ENCODE measurements around the gene TCEA2. TPM values are rescaled to one million over a fixed set of nuclear protein-coding genes. Genes with fewer than 3 reads are reported as not detected.

The TCEA2 gene
- total and polyA plus RNA-seq, 2 of the 13 experiments (the other 11 are each of a cell fraction or from before 2014, with no cell fraction given), result 28.1 to 33.7 TPM

- peak; percentile 81; the same call in 1 of the 2 replicates for TF ChIP-seq ISX (CRISPR knock-in tag; conservative IDR thresholded peaks at IDR 0.05)
- TF ChIP-seq RFX5 (IDR thresholded peaks at IDR 0.05; ENCODE audit: low read depth, low read length), result no peak
- TF ChIP-seq ZFP82 (CRISPR knock-in tag; IDR thresholded peaks at IDR 0.05; ENCODE audit: borderline replicate concordance), result no peak
- peak; percentile 77; the same call in 1 of the 2 replicates for TF ChIP-seq SP5 (CRISPR knock-in tag; IDR thresholded peaks at IDR 0.05; ENCODE audit: borderline replicate concordance, low read depth)
- TF ChIP-seq, protein P1, sequence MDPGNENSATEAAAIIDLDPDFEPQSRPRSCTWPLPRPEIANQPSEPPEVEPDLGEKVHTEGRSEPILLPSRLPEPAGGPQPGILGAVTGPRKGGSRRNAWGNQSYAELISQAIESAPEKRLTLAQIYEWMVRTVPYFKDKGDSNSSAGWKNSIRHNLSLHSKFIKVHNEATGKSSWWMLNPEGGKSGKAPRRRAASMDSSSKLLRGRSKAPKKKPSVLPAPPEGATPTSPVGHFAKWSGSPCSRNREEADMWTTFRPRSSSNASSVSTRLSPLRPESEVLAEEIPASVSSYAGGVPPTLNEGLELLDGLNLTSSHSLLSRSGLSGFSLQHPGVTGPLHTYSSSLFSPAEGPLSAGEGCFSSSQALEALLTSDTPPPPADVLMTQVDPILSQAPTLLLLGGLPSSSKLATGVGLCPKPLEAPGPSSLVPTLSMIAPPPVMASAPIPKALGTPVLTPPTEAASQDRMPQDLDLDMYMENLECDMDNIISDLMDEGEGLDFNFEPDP (CRISPR knock-in tag; conservative IDR thresholded peaks at IDR 0.05), result 0 out of 2 replicates have a peak, but pooled peaks have one; percentile 84
- peak; percentile 62; the same call in 1 of the 2 replicates for TF ChIP-seq BCL6 (CRISPR knock-in tag; IDR thresholded peaks at IDR 0.05)
- TF ChIP-seq PREB (CRISPR knock-in tag; IDR thresholded peaks at IDR 0.05), result no peak
- no peak for TF ChIP-seq TRIM22 (IDR thresholded peaks at IDR 0.05)
- peak; percentile 27; the same call in 1 of the 2 replicates for TF ChIP-seq ESRRA (CRISPR knock-in tag; IDR thresholded peaks at IDR 0.05; ENCODE audit: low read depth)
- TF ChIP-seq, protein P2, sequence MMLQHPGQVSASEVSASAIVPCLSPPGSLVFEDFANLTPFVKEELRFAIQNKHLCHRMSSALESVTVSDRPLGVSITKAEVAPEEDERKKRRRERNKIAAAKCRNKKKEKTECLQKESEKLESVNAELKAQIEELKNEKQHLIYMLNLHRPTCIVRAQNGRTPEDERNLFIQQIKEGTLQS (CRISPR knock-in tag; IDR thresholded peaks at IDR 0.05), result no peak; the same call in 1 of the 2 replicates
- peak in 1 of 2 experiments; percentile 65; a peak in 2 of 4 replicates for TF ChIP-seq POLR2A (IDR thresholded peaks at IDR 0.05; ENCODE audit: insufficient read depth in 1 of 2, low read depth in 2 of 2, low read length in 2 of 2)
- TF ChIP-seq PAWR (CRISPR knock-in tag; IDR thresholded peaks at IDR 0.05; ENCODE audit: borderline replicate concordance), result no peak
- TF ChIP-seq FOXM1 (CRISPR knock-in tag; IDR thresholded peaks at IDR 0.05), result no peak
- no peak for TF ChIP-seq ZSCAN12 (CRISPR knock-in tag; IDR thresholded peaks at IDR 0.05)
- no peak for TF ChIP-seq SETDB1 (CRISPR knock-in tag; IDR thresholded peaks at IDR 0.05; ENCODE audit: borderline replicate concordance)
- no peak for TF ChIP-seq ZNF572 (CRISPR knock-in tag; IDR thresholded peaks at IDR 0.05)
- peak; percentile 22 for TF ChIP-seq NCOR1 (IDR thresholded peaks at IDR 0.05; ENCODE audit: borderline replicate concordance, low read length)
- TF ChIP-seq ZNF337 (CRISPR knock-in tag; IDR thresholded peaks at IDR 0.05; ENCODE audit: borderline replicate concordance, low read depth), result no peak
- TF ChIP-seq ZNF557 (CRISPR knock-in tag; IDR thresholded peaks at IDR 0.05), result peak; percentile 82; the same call in 1 of the 2 replicates
- TF ChIP-seq HIVEP1 (CRISPR knock-in tag; IDR thresholded peaks at IDR 0.05), result no peak; the same call in 1 of the 2 replicates
- TF ChIP-seq, protein P3, sequence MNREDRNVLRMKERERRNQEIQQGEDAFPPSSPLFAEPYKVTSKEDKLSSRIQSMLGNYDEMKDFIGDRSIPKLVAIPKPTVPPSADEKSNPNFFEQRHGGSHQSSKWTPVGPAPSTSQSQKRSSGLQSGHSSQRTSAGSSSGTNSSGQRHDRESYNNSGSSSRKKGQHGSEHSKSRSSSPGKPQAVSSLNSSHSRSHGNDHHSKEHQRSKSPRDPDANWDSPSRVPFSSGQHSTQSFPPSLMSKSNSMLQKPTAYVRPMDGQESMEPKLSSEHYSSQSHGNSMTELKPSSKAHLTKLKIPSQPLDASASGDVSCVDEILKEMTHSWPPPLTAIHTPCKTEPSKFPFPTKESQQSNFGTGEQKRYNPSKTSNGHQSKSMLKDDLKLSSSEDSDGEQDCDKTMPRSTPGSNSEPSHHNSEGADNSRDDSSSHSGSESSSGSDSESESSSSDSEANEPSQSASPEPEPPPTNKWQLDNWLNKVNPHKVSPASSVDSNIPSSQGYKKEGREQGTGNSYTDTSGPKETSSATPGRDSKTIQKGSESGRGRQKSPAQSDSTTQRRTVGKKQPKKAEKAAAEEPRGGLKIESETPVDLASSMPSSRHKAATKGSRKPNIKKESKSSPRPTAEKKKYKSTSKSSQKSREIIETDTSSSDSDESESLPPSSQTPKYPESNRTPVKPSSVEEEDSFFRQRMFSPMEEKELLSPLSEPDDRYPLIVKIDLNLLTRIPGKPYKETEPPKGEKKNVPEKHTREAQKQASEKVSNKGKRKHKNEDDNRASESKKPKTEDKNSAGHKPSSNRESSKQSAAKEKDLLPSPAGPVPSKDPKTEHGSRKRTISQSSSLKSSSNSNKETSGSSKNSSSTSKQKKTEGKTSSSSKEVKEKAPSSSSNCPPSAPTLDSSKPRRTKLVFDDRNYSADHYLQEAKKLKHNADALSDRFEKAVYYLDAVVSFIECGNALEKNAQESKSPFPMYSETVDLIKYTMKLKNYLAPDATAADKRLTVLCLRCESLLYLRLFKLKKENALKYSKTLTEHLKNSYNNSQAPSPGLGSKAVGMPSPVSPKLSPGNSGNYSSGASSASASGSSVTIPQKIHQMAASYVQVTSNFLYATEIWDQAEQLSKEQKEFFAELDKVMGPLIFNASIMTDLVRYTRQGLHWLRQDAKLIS (CRISPR knock-in tag; IDR thresholded peaks at IDR 0.05), result peak; percentile 63; the same call in 1 of the 2 replicates
- TF ChIP-seq ZNF619 (CRISPR knock-in tag; IDR thresholded peaks at IDR 0.05), result 0 out of 2 replicates have a peak, but pooled peaks have one; percentile 90
- TF ChIP-seq ISL2 (CRISPR knock-in tag; IDR thresholded peaks at IDR 0.05), result no peak; the same call in 1 of the 2 replicates
Observed at GRCh38 chr20:64055893-64056638, 6.9 kb upstream of the TCEA2 start (continued).
